HepG2 (cell line): ENCODE measurements around the gene ANKRD39. TPM values are rescaled to one million over a fixed set of nuclear protein-coding genes. Genes with fewer than 3 reads are reported as not detected.

Experiments used
- CREB1 ChIP-seq, 2 experiments: fragments of 450-650 bp in 1 of 2; IDR thresholded peaks; 2 replicates each; pipeline ENCODE4 v1.6.1; 2016 to 2017; ENCODE audit warnings: control low read depth in 1 of 2, mild to moderate bottlenecking in 1 of 2, missing compliant biosample characterization in 1 of 2, missing genetic modification characterization in 1 of 2
- GPBP1L1 ChIP-seq: sonication (generic); formaldehyde crosslinking; IDR thresholded peaks from 2 replicates; pipeline ENCODE4 v1.5.0; 2020; ENCODE audit warnings: mild to moderate bottlenecking, missing genetic modification reagents
- GPN1 ChIP-seq: sonication (generic); formaldehyde crosslinking; IDR thresholded peaks from 2 replicates; pipeline ENCODE4 v1.5.1; 2020; ENCODE audit warnings: missing genetic modification reagents, borderline replicate concordance
- HOXD1 ChIP-seq: sonication (generic); formaldehyde crosslinking; IDR thresholded peaks from 2 replicates; pipeline ENCODE4 v1.5.0; 2020; ENCODE audit warnings: missing genetic modification reagents
- PAWR ChIP-seq: sonication (generic); formaldehyde crosslinking; IDR thresholded peaks from 2 replicates; pipeline ENCODE4 v1.4.0; 2020; ENCODE audit warnings: missing genetic modification reagents, mild to moderate bottlenecking, borderline replicate concordance
- PAXIP1 ChIP-seq: sonication (generic); formaldehyde crosslinking; conservative IDR thresholded peaks from 2 replicates; pipeline ENCODE4 v1.4.0; 2020; ENCODE audit warnings: mild to moderate bottlenecking, missing genetic modification reagents, moderate library complexity
- RXRB ChIP-seq: IDR thresholded peaks from 2 replicates; pipeline ENCODE4 v1.6.1; 2016; ENCODE audit warnings: borderline replicate concordance, missing genetic modification reagents, missing compliant biosample characterization
- WIZ ChIP-seq: sonication (generic); formaldehyde crosslinking; IDR thresholded peaks from 2 replicates; pipeline ENCODE4 v1.5.1; 2020; ENCODE audit warnings: mild to moderate bottlenecking, missing genetic modification reagents
- ZFP37 ChIP-seq: sonication (generic); formaldehyde crosslinking; IDR thresholded peaks from 2 replicates; pipeline ENCODE4 v1.4.0; 2020; ENCODE audit warnings: missing genetic modification reagents, borderline replicate concordance
- ZNF121 ChIP-seq: sonication (generic); formaldehyde crosslinking; IDR thresholded peaks from 2 replicates; pipeline ENCODE4 v1.5.0; 2020; ENCODE audit warnings: mild to moderate bottlenecking, missing genetic modification reagents
- ZNF234 ChIP-seq: sonication (generic); formaldehyde crosslinking; conservative IDR thresholded peaks from 2 replicates; pipeline ENCODE4 v1.5.1; 2020; ENCODE audit warnings: mild to moderate bottlenecking, missing genetic modification reagents
- ZNF484 ChIP-seq: sonication (generic); formaldehyde crosslinking; IDR thresholded peaks from 2 replicates; pipeline ENCODE4 v1.5.1; 2020; ENCODE audit warnings: mild to moderate bottlenecking, low read depth, missing genetic modification reagents, borderline replicate concordance
- ZNF780A ChIP-seq: sonication (generic); formaldehyde crosslinking; IDR thresholded peaks from 2 replicates; pipeline ENCODE4 v1.8.0; 2022; ENCODE audit warnings: mild to moderate bottlenecking, missing genetic modification reagents, moderate library complexity
- polyA plus RNA-seq, 8 experiments: library from polyadenylated mRNA; depleted of rRNA in 3 of 8; stranded (reverse) in 7 of 8; unstranded in 1 of 8; fragments of >200 nt; fragmentation: Illumina TruSeq in 4 of 8; extraction: Trizol in 4 of 8; gene quantifications; 2 replicates each; pipeline versions ENCODE4 v1.2.1 to v1.2.3, GENCODE V29; 2011 to 2016; ENCODE audit warnings: low read depth in 4 of 8, missing spikeins in 1 of 8, mixed read lengths in 1 of 8; ENCODE audit not compliant: insufficient read depth in 1 of 8
- total RNA-seq, 5 experiments: library from RNA; depleted of rRNA; stranded (reverse); fragments of >200 nt; fragmentation: Illumina TruSeq; extraction: Trizol; gene quantifications; 2 replicates each; pipeline ENCODE4 v1.2.3, GENCODE V29; 2016; ENCODE audit warnings: low read depth in 1 of 5
- TF ChIP-seq, protein P1 (sequence below): sonication (generic); formaldehyde crosslinking; IDR thresholded peaks from 2 replicates; pipeline ENCODE4 v1.4.0; 2020; ENCODE audit warnings: missing genetic modification reagents, low read depth, mild to moderate bottlenecking, borderline replicate concordance

Gene ANKRD39
- total and polyA plus RNA-seq, 2 of the 13 experiments (the other 11 are each of a cell fraction or from before 2014, with no cell fraction given) = 23.2 to 24.8 TPM

- TF ChIP-seq PAXIP1 = peak; percentile 99
- TF ChIP-seq, protein P1, sequence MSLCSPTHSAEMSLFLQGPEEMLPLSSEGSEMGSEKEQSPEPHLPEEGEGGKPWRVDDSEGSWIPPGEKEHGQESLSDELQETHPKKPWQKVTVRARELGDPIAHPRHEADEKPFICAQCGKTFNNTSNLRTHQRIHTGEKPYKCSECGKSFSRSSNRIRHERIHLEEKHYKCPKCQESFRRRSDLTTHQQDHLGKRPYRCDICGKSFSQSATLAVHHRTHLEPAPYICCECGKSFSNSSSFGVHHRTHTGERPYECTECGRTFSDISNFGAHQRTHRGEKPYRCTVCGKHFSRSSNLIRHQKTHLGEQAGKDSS (CRISPR knock-in tag) = peak; percentile 91
- TF ChIP-seq GPBP1L1 (CRISPR knock-in tag) = no peak
- TF ChIP-seq ZNF484 (CRISPR knock-in tag) = no peak
- peak; percentile 92 for TF ChIP-seq ZNF121 (CRISPR knock-in tag)
- TF ChIP-seq RXRB = peak; percentile 99
- peak; percentile 96 for TF ChIP-seq HOXD1 (CRISPR knock-in tag)
- 0 out of 2 replicates have a peak, but pooled peaks have one; percentile 2 for TF ChIP-seq WIZ (CRISPR knock-in tag)
- TF ChIP-seq PAWR = peak; percentile 70; the same call in 1 of the 2 replicates
- 0 out of 2 replicates have a peak, but pooled peaks have one; percentile 85 for TF ChIP-seq ZFP37
- TF ChIP-seq GPN1 (CRISPR knock-in tag) = no peak
- TF ChIP-seq ZNF234 = no peak; the same call in 1 of the 2 replicates
- TF ChIP-seq CREB1 (IDR thresholded peaks at IDR 0.05) = no peak
- no peak for TF ChIP-seq CREB1 (CRISPR knock-in tag; IDR thresholded peaks at IDR 0.05)
- 0 out of 2 replicates have a peak, but pooled peaks have one; percentile 21 for TF ChIP-seq ZNF780A (CRISPR knock-in tag)
Observed at GRCh38 chr2:96819128-96819875, 38.5 kb downstream of the ANKRD39 start (continued).
